ENCODE measurements around the gene NHERF1. TPM values are rescaled to one million over a fixed set of nuclear protein-coding genes. Genes with fewer than 3 reads are reported as not detected.

NHERF1 gene
- total RNA-seq, 5 donors from 2014 or later (not counting 1 experiment from before 2014, with no cell fraction given), result 104 to 260 (median 223) TPM

DNA sequence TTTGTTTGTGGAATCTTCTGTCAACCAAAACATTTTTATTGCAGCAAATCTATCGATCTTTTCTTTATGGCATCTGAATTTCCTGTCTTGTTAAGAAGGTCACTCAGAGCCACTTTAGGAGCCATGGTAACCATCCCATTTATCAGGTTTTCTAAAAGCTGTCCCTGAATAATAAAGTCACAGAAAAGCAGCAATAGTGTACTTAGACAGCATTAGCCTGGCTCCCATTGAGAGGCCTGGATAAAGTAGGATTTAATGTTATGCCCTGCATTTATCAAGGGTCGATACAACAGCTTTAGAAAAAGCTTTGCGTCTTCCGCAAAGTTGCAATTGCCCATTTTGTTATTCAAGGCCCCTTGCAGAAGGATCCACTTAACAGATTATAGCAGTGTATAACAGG lies 25.6 kb upstream of the NHERF1 start:
- no peaks in the 10 kb centered on the region for H3K36me3 ChIP-seq (ENCODE audit: control insufficient read depth in 2 of 2, extremely low read depth in 1 of 2, insufficient read depth in 1 of 2, low read length in 1 of 2)
- ChIA-PET CTCF (no interaction called here), POLR2A (no interaction called here)
- H3K27me3 ChIP-seq (replicated peaks in 1 of 2; ENCODE audit: control insufficient read depth in 2 of 2, extremely low read depth in 1 of 2, insufficient read depth in 2 of 2, low read length in 1 of 2), result peaks cover 0 to 2% of the 10 kb centered on the region in 2 experiments
- ATAC-seq (replicated peaks in 1 of 4), result no peak
- no peak for DNase-seq
- H3K9me3 ChIP-seq, result no peaks in the 10 kb centered on the region
- no peak overlapping the region for H3K4me3 ChIP-seq (ENCODE audit: control insufficient read depth in 1 of 2, extremely low read depth in 1 of 2, low read length in 1 of 2)
- H3K4me1 ChIP-seq (ENCODE audit: control insufficient read depth in 1 of 2, extremely low read depth in 1 of 2, insufficient read depth in 2 of 2, low read length in 2 of 2), result no peaks in the 10 kb centered on the region
- no peaks in the 10 kb centered on the region for H3K9me3 Mint-ChIP-seq
- H3K36me3 Mint-ChIP-seq, result no peaks in the 10 kb centered on the region
- H3K27ac Mint-ChIP-seq, result no peak overlapping the region
- no peaks in the 10 kb centered on the region for H3K27me3 Mint-ChIP-seq
- WGBS (ENCODE audit: insufficient coverage), result no CpG with 5 or more reads among the region's 4 CpGs
- H3K4me3 Mint-ChIP-seq, result no peak overlapping the region
- H3K4me1 Mint-ChIP-seq, result no peaks in the 10 kb centered on the region
- H3K27ac ChIP-seq (ENCODE audit: low read length), result no peak overlapping the region

GRCh38 chr17:74723891-74724290 lies 24.5 kb upstream of the NHERF1 start:
- Histone ChIP-seq H3K27me3 (replicated peaks in 1 of 2; ENCODE audit: control insufficient read depth in 2 of 2, extremely low read depth in 1 of 2, insufficient read depth in 2 of 2, low read length in 1 of 2) (no peaks in the 10 kb centered on the region), H3K36me3 (ENCODE audit: control insufficient read depth in 2 of 2, extremely low read depth in 1 of 2, insufficient read depth in 1 of 2, low read length in 1 of 2) (no peaks in the 10 kb centered on the region), H3K9me3 (no peaks in the 10 kb centered on the region), H3K4me1 (ENCODE audit: control insufficient read depth in 1 of 2, extremely low read depth in 1 of 2, insufficient read depth in 2 of 2, low read length in 2 of 2) (no peaks in the 10 kb centered on the region), H3K4me3 (ENCODE audit: control insufficient read depth in 1 of 2, extremely low read depth in 1 of 2, low read length in 1 of 2) (no peak overlapping the region), H3K27ac (ENCODE audit: low read length) (no peak overlapping the region)
- Mint-ChIP-seq H3K27ac (no peak overlapping the region), H3K36me3 (no peaks in the 10 kb centered on the region), H3K9me3 (no peaks in the 10 kb centered on the region), H3K4me1 (no peaks in the 10 kb centered on the region), H3K4me3 (no peak overlapping the region), H3K27me3 (no peaks in the 10 kb centered on the region)
- no peak for ATAC-seq (replicated peaks in 1 of 4)
- ChIA-PET CTCF (interaction anchor here in 1 of 2 donors (0.5 kb wide), 1 partner anchor 190 kb away, joined by 4 read pairs; no protein-coding TSS in a partner anchor), POLR2A (interaction anchor here in 1 of 2 donors (1.3 kb wide), 1 partner anchor 13 kb away, joined by 4 read pairs; no protein-coding TSS in a partner anchor)
- DNase-seq, result no peak
- 83% methylated on average over 5 of the region's 5 CpGs for WGBS (ENCODE audit: insufficient coverage)

DNA sequence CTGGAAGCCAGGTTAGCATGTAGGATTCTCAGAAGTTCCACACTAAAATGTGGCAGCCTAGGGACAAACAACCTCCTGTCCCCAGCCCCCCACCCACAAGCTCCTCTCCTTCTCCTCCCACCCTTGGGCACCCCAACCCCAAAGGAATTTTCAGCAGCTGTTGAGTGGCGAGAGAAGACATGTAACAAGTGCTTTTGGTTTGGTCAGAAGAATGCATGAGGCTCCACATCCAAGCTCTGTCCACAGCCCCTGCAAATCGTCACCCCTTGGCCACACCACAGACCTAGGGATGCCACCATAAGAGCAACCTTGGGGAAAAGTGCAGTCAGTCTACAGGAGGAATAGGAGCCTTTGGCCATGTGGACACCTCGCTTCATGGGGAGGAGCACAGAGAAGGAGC lies 23.3 kb upstream of the NHERF1 start:
- Mint-ChIP-seq H3K9me3 (no peaks in the 10 kb centered on the region), H3K4me1 (peaks cover 0 to 2% (median 2%) of the 10 kb centered on the region in 3 donors), H3K27ac (no peak overlapping the region), H3K4me3 (no peak overlapping the region), H3K27me3 (no peaks in the 10 kb centered on the region), H3K36me3 (no peaks in the 10 kb centered on the region)
- H3K36me3 ChIP-seq (ENCODE audit: control insufficient read depth in 2 of 2, extremely low read depth in 1 of 2, insufficient read depth in 1 of 2, low read length in 1 of 2), result no peaks in the 10 kb centered on the region
- H3K4me1 ChIP-seq (ENCODE audit: control insufficient read depth in 1 of 2, extremely low read depth in 1 of 2, insufficient read depth in 2 of 2, low read length in 2 of 2), result peaks cover 0 to 12% of the 10 kb centered on the region in 2 experiments
- 100% methylated on average over 1 of the region's 3 CpGs for WGBS (ENCODE audit: insufficient coverage)
- ChIA-PET POLR2A (interaction anchor here in 1 of 2 donors (1.3 kb wide), 1 partner anchor 11 kb away, joined by 4 read pairs; no protein-coding TSS in a partner anchor), CTCF (interaction anchor here in 1 of 2 donors (0.5 kb wide), 1 partner anchor 49 kb away, joined by 7 read pairs; no protein-coding TSS in a partner anchor)
- DNase-seq (no peak), ATAC-seq (replicated peaks in 1 of 4) (no peak)
- H3K27ac ChIP-seq (ENCODE audit: low read length), result no peak overlapping the region
- H3K4me3 ChIP-seq (ENCODE audit: control insufficient read depth in 1 of 2, extremely low read depth in 1 of 2, low read length in 1 of 2), result no peak overlapping the region
- no peaks in the 10 kb centered on the region for H3K27me3 ChIP-seq (replicated peaks in 1 of 2; ENCODE audit: control insufficient read depth in 2 of 2, extremely low read depth in 1 of 2, insufficient read depth in 2 of 2, low read length in 1 of 2)
- H3K9me3 ChIP-seq, result no peaks in the 10 kb centered on the region

- Histone ChIP-seq H3K27me3 (replicated peaks in 1 of 2; ENCODE audit: control insufficient read depth in 2 of 2, extremely low read depth in 1 of 2, insufficient read depth in 2 of 2, low read length in 1 of 2) (no peaks in the 10 kb centered on the region), H3K4me3 (ENCODE audit: control insufficient read depth in 1 of 2, extremely low read depth in 1 of 2, low read length in 1 of 2) (no peak overlapping the region), H3K36me3 (ENCODE audit: control insufficient read depth in 2 of 2, extremely low read depth in 1 of 2, insufficient read depth in 1 of 2, low read length in 1 of 2) (no peaks in the 10 kb centered on the region), H3K9me3 (no peaks in the 10 kb centered on the region), H3K27ac (ENCODE audit: low read length) (no peak overlapping the region), H3K4me1 (ENCODE audit: control insufficient read depth in 1 of 2, extremely low read depth in 1 of 2, insufficient read depth in 2 of 2, low read length in 2 of 2) (peaks cover 0 to 34% of the 10 kb centered on the region in 2 experiments)
- ATAC-seq (replicated peaks in 1 of 4) (no peak), DNase-seq (no peak)
- no peaks in the 10 kb centered on the region for H3K27me3 Mint-ChIP-seq
- peaks cover 0 to 17% (median 16%) of the 10 kb centered on the region in 3 donors for H3K4me1 Mint-ChIP-seq
- no peak overlapping the region for H3K27ac Mint-ChIP-seq
- no peaks in the 10 kb centered on the region for H3K36me3 Mint-ChIP-seq
- POLR2A ChIA-PET, result no interaction called here
- WGBS (ENCODE audit: insufficient coverage), result 97% methylated on average over 3 of the region's 3 CpGs
- CTCF ChIA-PET, result no interaction called here
- no peak overlapping the region for H3K4me3 Mint-ChIP-seq
- no peaks in the 10 kb centered on the region for H3K9me3 Mint-ChIP-seq
Observed at GRCh38 chr17:74728033-74728701, 20.3 kb upstream of the NHERF1 start.

DNA sequence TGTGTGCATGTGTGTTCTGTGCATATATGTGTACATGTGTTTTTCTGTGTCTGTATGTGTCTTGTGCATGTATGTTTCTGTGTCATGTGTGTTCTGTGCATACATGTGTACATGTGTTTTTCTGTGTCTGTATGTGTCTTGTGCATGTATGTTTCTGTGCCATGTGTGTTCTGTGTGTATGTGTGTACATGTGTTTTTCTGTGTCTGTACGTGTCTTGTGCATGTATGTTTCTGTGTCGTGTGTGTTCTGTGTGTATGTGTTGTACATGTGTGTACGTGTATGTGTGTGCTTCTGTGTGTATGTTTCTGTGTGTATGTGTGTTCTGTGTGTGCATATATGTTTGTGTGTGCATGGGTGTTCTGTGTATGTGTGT lies 19.7 kb upstream of the NHERF1 start:
- H3K4me3 ChIP-seq (ENCODE audit: control insufficient read depth in 1 of 2, extremely low read depth in 1 of 2, low read length in 1 of 2), result no peak overlapping the region
- Mint-ChIP-seq H3K4me3 (no peak overlapping the region), H3K4me1 (peaks cover 0 to 17% (median 16%) of the 10 kb centered on the region in 3 donors), H3K36me3 (no peaks in the 10 kb centered on the region), H3K27ac (no peak overlapping the region), H3K27me3 (no peaks in the 10 kb centered on the region), H3K9me3 (no peaks in the 10 kb centered on the region)
- no peak overlapping the region for H3K27ac ChIP-seq (ENCODE audit: low read length)
- no peak for ATAC-seq (replicated peaks in 1 of 4)
- no peaks in the 10 kb centered on the region for H3K9me3 ChIP-seq
- no peaks in the 10 kb centered on the region for H3K27me3 ChIP-seq (replicated peaks in 1 of 2; ENCODE audit: control insufficient read depth in 2 of 2, extremely low read depth in 1 of 2, insufficient read depth in 2 of 2, low read length in 1 of 2)
- no peak for DNase-seq
- ChIA-PET POLR2A (no interaction called here), CTCF (no interaction called here)
- no peaks in the 10 kb centered on the region for H3K36me3 ChIP-seq (ENCODE audit: control insufficient read depth in 2 of 2, extremely low read depth in 1 of 2, insufficient read depth in 1 of 2, low read length in 1 of 2)
- peaks cover 0 to 38% of the 10 kb centered on the region in 2 experiments for H3K4me1 ChIP-seq (ENCODE audit: control insufficient read depth in 1 of 2, extremely low read depth in 1 of 2, insufficient read depth in 2 of 2, low read length in 2 of 2)
- WGBS (ENCODE audit: insufficient coverage), result 96% methylated on average over 3 of the region's 3 CpGs

- WGBS (ENCODE audit: insufficient coverage), result 93% methylated on average over 3 of the region's 5 CpGs
- POLR2A ChIA-PET, result no interaction called here
Observed at GRCh38 chr17:74729368-74729767, 19.1 kb upstream of the NHERF1 start.

More at GRCh38 chr17:74729368-74729767, 19.1 kb upstream of the NHERF1 start:
- Mint-ChIP-seq H3K36me3 (no peaks in the 10 kb centered on the region), H3K4me1 (peaks cover 0 to 19% (median 17%) of the 10 kb centered on the region in 3 donors), H3K27ac (no peak overlapping the region), H3K4me3 (no peak overlapping the region), H3K27me3 (no peaks in the 10 kb centered on the region), H3K9me3 (no peaks in the 10 kb centered on the region)
- H3K27ac ChIP-seq (ENCODE audit: low read length), result no peak overlapping the region
- ATAC-seq (replicated peaks in 1 of 4), result no peak
- CTCF ChIA-PET, result no interaction called here
- peaks cover 0 to 42% of the 10 kb centered on the region in 2 experiments for H3K4me1 ChIP-seq (ENCODE audit: control insufficient read depth in 1 of 2, extremely low read depth in 1 of 2, insufficient read depth in 2 of 2, low read length in 2 of 2)
- no peak for DNase-seq
- H3K36me3 ChIP-seq (ENCODE audit: control insufficient read depth in 2 of 2, extremely low read depth in 1 of 2, insufficient read depth in 1 of 2, low read length in 1 of 2), result no peaks in the 10 kb centered on the region
- no peak overlapping the region for H3K4me3 ChIP-seq (ENCODE audit: control insufficient read depth in 1 of 2, extremely low read depth in 1 of 2, low read length in 1 of 2)
- no peaks in the 10 kb centered on the region for H3K9me3 ChIP-seq
- no peaks in the 10 kb centered on the region for H3K27me3 ChIP-seq (replicated peaks in 1 of 2; ENCODE audit: control insufficient read depth in 2 of 2, extremely low read depth in 1 of 2, insufficient read depth in 2 of 2, low read length in 1 of 2)
